OCI-LY3 (cell line): ENCODE results near the gene SEMA5A.

Experiments
- H2AFZ ChIP-seq: fragments of 200-600, 300-600 bp; shearing (Covaris generic); 2 replicates; pipeline ENCODE4 v1.6.0; 2014; ENCODE audit warnings: antibody characterized with exemption, low read depth, low read length
- H3K27ac ChIP-seq: fragments of 200-600, 300-600 bp; sonication (generic); 2 replicates; pipeline ENCODE4 v1.5.1; 2014; ENCODE audit warnings: mild to moderate bottlenecking, low read length, moderate library complexity, mixed read lengths
- H3K27me3 ChIP-seq: fragments of 200-600, 300-600 bp; sonication (generic); 2 replicates; pipeline ENCODE4 v1.6.1; 2014; ENCODE audit warnings: low read depth, low read length, mixed read lengths
- H3K36me3 ChIP-seq: fragments of 200-600, 300-600 bp; sonication (generic); replicated peaks from 2 replicates; pipeline ENCODE3; 2014; ENCODE audit warnings: low read depth, low read length, mixed read lengths
- H3K4me1 ChIP-seq: fragments of 300-600, 200-600 bp; sonication (generic); 2 replicates; pipeline ENCODE4 v1.6.1; 2014; ENCODE audit warnings: low read length, mixed read lengths
- H3K4me2 ChIP-seq: fragments of 200-600, 300-600 bp; sonication (generic); 2 replicates; pipeline ENCODE4 v1.6.1; 2014; ENCODE audit warnings: low read length, mixed read lengths
- H3K4me3 ChIP-seq: fragments of 300-600, 200-600 bp; sonication (generic); 2 replicates; pipeline ENCODE4 v1.5.1; 2014; ENCODE audit warnings: antibody characterized with exemption, mild to moderate bottlenecking, low read length, moderate library complexity
- H3K79me2 ChIP-seq: fragments of 300-600, 200-600 bp; shearing (Covaris generic); 2 replicates; pipeline ENCODE4 v1.6.1; 2014; ENCODE audit warnings: mild to moderate bottlenecking, low read length, mixed read lengths
- H3K9ac ChIP-seq: fragments of 300-600, 200-600 bp; shearing (Covaris generic); 2 replicates; pipeline ENCODE4 v1.6.0; 2014; ENCODE audit warnings: mild to moderate bottlenecking, low read length, moderate library complexity
- H3K9me3 ChIP-seq: fragments of 200-600, 300-600 bp; shearing (Covaris generic); 2 replicates; pipeline ENCODE4 v1.6.1; 2014; ENCODE audit warnings: low read length, mixed read lengths; ENCODE audit not compliant: insufficient read depth
- H4K20me1 ChIP-seq: fragments of 200-600, 300-600 bp; sonication (generic); 2 replicates; pipeline ENCODE4 v1.6.1; 2016; ENCODE audit warnings: low read length, mixed read lengths; ENCODE audit not compliant: insufficient read depth
- CTCF ChIP-seq: fragments of 200-600, 300-600 bp; sonication (generic); IDR thresholded peaks from 2 replicates; pipeline ENCODE4 v1.5.1; 2014; ENCODE audit warnings: antibody characterized with exemption, low read length, low read depth
- EZH2phosphoT487 ChIP-seq: fragments of 200-600 bp; shearing (Covaris generic); IDR thresholded peaks from 2 replicates; pipeline ENCODE4 v1.6.1; 2018; ENCODE audit warnings: antibody characterized with exemption, mixed run types, low read depth

Gene SEMA5A

GRCh38 chr5:9015937-9016270 is 530.0 kb downstream of the SEMA5A start:
- Histone ChIP-seq H4K20me1 (no peaks in the 10 kb centered on the region), H3K27ac (no peak overlapping the region), H3K4me3 (no peak overlapping the region), H3K9ac (no peak overlapping the region), H3K27me3 (no peaks in the 10 kb centered on the region), H3K4me2 (no peak overlapping the region), H3K9me3 (no peaks in the 10 kb centered on the region), H2AFZ (no peak overlapping the region), H3K4me1 (no peaks in the 10 kb centered on the region), H3K36me3 (no peaks in the 10 kb centered on the region), H3K79me2 (no peaks in the 10 kb centered on the region)
- no peak for TF ChIP-seq CTCF
- TF ChIP-seq EZH2phosphoT487: no peak

DNA sequence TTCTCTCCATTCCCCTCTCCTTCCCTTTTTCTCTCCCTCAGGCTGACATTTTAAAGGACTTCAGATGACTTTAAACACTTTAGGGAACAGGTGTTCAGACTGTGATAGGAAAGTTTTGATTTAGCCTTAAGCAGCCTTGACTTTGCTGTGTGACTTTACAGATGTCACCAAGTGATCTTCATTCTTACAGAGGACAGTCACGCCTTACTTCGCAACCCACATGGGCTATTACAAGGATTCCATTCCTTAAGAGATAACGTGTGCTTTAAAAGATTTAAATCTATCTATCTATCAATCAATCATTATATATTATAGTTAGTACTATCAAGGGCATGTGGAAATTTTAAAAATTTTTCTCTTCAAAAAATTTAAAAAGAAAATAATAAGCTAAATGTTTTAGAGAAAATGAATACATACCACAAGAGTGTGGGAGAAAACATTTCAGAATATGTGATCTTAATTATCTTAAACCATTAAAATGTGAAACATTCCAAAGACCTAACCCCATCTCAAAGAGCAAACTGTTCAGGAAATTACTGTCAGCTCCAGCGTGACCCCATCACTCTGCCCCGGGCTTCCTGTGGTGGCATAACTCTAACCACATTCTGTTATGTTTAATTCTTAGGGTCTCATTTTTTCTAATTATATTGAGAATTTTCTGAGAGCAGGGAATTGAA is 530.5 kb downstream of the SEMA5A start:
- no peaks in the 10 kb centered on the region for H3K27me3 ChIP-seq
- H3K36me3 ChIP-seq: no peaks in the 10 kb centered on the region
- H3K27ac ChIP-seq: no peak overlapping the region
- no peak overlapping the region for H3K4me3 ChIP-seq
- H3K79me2 ChIP-seq: no peaks in the 10 kb centered on the region
- H4K20me1 ChIP-seq: no peaks in the 10 kb centered on the region
- no peaks in the 10 kb centered on the region for H3K9me3 ChIP-seq
- H3K4me2 ChIP-seq: no peak overlapping the region
- no peak overlapping the region for H3K9ac ChIP-seq
- no peak for TF ChIP-seq EZH2phosphoT487
- no peak for TF ChIP-seq CTCF
- no peaks in the 10 kb centered on the region for H3K4me1 ChIP-seq
- H2AFZ ChIP-seq: no peak overlapping the region

- H3K27me3 ChIP-seq: no peaks in the 10 kb centered on the region
- H3K79me2 ChIP-seq: no peaks in the 10 kb centered on the region
- no peaks in the 10 kb centered on the region for H4K20me1 ChIP-seq
- no peak overlapping the region for H3K27ac ChIP-seq
- H3K9ac ChIP-seq: no peak overlapping the region
- H2AFZ ChIP-seq: no peak overlapping the region
- H3K9me3 ChIP-seq: no peaks in the 10 kb centered on the region
- H3K36me3 ChIP-seq: no peaks in the 10 kb centered on the region
- no peaks in the 10 kb centered on the region for H3K4me1 ChIP-seq
- no peak overlapping the region for H3K4me2 ChIP-seq
- H3K4me3 ChIP-seq: no peak overlapping the region
- TF ChIP-seq EZH2phosphoT487 (no peak), CTCF (no peak)
Observed at GRCh38 chr5:9013147-9013546, 532.7 kb downstream of the SEMA5A start.

DNA sequence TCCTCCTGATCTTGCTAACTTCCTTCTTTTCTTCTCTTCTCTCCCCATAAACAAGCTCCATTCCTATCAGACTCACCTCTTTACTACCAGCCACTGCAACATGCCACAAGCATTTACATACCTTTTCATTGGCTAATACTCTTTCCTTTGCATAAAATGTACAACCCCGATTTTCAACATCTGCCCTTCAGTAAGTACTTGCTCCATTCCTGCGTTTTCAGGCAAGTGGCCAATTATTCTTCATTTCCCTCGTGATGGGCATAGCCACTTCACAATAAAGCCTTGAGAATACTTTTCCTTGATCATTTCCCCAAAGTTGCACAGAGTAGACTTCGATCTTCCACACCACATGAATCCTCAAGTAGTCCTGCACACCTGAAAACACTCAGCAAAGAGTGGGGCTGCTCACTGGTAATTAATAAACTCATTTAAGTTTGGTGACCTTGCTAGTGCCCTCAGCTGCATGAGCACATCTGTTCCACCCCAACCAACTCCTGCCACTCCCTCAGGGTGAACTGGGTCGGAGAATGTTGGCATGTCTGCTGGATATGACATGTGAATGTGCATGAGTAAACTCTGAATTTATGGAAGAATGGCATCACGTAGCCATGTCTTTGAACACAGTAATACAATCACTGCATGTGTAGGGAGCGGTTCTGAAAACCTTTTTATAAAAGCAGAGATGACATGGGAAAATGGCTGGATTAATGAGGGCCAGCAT is 535.8 kb downstream of the SEMA5A start:
- Histone ChIP-seq H3K27me3 (no peaks in the 10 kb centered on the region), H2AFZ (no peak overlapping the region), H3K9me3 (no peaks in the 10 kb centered on the region), H3K9ac (no peak overlapping the region), H3K4me2 (no peak overlapping the region), H3K36me3 (no peaks in the 10 kb centered on the region), H3K4me1 (no peaks in the 10 kb centered on the region), H3K27ac (no peak overlapping the region), H3K79me2 (no peaks in the 10 kb centered on the region), H4K20me1 (no peaks in the 10 kb centered on the region), H3K4me3 (no peak overlapping the region)
- TF ChIP-seq EZH2phosphoT487 (no peak), CTCF (no peak)
